ENCODE results near the gene FHAD1.

FHAD1 gene

GRCh38 chr1:15424146-15424667 is 177.2 kb downstream of the FHAD1 start:
- H3K36me3 ChIP-seq (ENCODE audit: control insufficient read depth, insufficient read depth, low read length) = no peaks in the 10 kb centered on the region

GRCh38 chr1:15424981-15425380 is 178.0 kb downstream of the FHAD1 start:
- H3K27ac ChIP-seq = no peak overlapping the region
- no peak overlapping the region for H2AFZ ChIP-seq
- no peak overlapping the region for H3K4me2 ChIP-seq (ENCODE audit: low read length)
- H3K27me3 ChIP-seq (ENCODE audit: control insufficient read depth, insufficient read depth, low read length) = no peaks in the 10 kb centered on the region
- no peaks in the 10 kb centered on the region for H3K4me1 ChIP-seq
- H3K9ac ChIP-seq = no peak overlapping the region
- H3K36me3 ChIP-seq (ENCODE audit: control insufficient read depth, insufficient read depth, low read length) = no peaks in the 10 kb centered on the region
- H3K9me3 ChIP-seq (ENCODE audit: control insufficient read depth, low read length) = no peaks in the 10 kb centered on the region
- no peak for TF ChIP-seq CTCF (IDR thresholded peaks at IDR 0.05)
- H3K4me3 ChIP-seq (ENCODE audit: low read depth, low read length) = no peak overlapping the region
- peaks cover 28% of the 10 kb centered on the region for H3K79me2 ChIP-seq

More at GRCh38 chr1:15424146-15424667, 177.2 kb downstream of the FHAD1 start:
- H3K4me3 ChIP-seq (ENCODE audit: low read depth, low read length) = no peak overlapping the region
- H3K9me3 ChIP-seq (ENCODE audit: control insufficient read depth, low read length) = no peaks in the 10 kb centered on the region
- TF ChIP-seq CTCF (IDR thresholded peaks at IDR 0.05) = no peak
- peaks cover 28% of the 10 kb centered on the region for H3K79me2 ChIP-seq
- no peak overlapping the region for H3K27ac ChIP-seq
- no peaks in the 10 kb centered on the region for H3K27me3 ChIP-seq (ENCODE audit: control insufficient read depth, insufficient read depth, low read length)
- H3K9ac ChIP-seq = no peak overlapping the region
- H2AFZ ChIP-seq = no peak overlapping the region
- no peak overlapping the region for H3K4me2 ChIP-seq (ENCODE audit: low read length)
- H3K4me1 ChIP-seq = peaks cover 2% of the 10 kb centered on the region

GRCh38 chr1:15425521-15425920 is 178.5 kb downstream of the FHAD1 start:
- TF ChIP-seq CTCF (IDR thresholded peaks at IDR 0.05) = no peak
- Histone ChIP-seq H3K79me2 (peaks cover 28% of the 10 kb centered on the region), H3K36me3 (ENCODE audit: control insufficient read depth, insufficient read depth, low read length) (no peaks in the 10 kb centered on the region), H2AFZ (no peak overlapping the region), H3K27ac (no peak overlapping the region), H3K4me1 (no peaks in the 10 kb centered on the region), H3K4me3 (ENCODE audit: low read depth, low read length) (no peak overlapping the region), H3K9me3 (ENCODE audit: control insufficient read depth, low read length) (no peaks in the 10 kb centered on the region), H3K9ac (no peak overlapping the region), H3K27me3 (ENCODE audit: control insufficient read depth, insufficient read depth, low read length) (no peaks in the 10 kb centered on the region), H3K4me2 (ENCODE audit: low read length) (no peak overlapping the region)

- Histone ChIP-seq H3K79me2 (peaks cover 25% of the 10 kb centered on the region), H3K36me3 (ENCODE audit: control insufficient read depth, insufficient read depth, low read length) (no peaks in the 10 kb centered on the region), H3K27ac (no peak overlapping the region), H3K9ac (no peak overlapping the region), H3K9me3 (ENCODE audit: control insufficient read depth, low read length) (no peaks in the 10 kb centered on the region), H3K4me2 (ENCODE audit: low read length) (no peak overlapping the region), H2AFZ (no peak overlapping the region), H3K4me3 (ENCODE audit: low read depth, low read length) (no peak overlapping the region), H3K27me3 (ENCODE audit: control insufficient read depth, insufficient read depth, low read length) (no peaks in the 10 kb centered on the region), H3K4me1 (no peaks in the 10 kb centered on the region)
- TF ChIP-seq CTCF (IDR thresholded peaks at IDR 0.05) = no peak
These were observed 178.9 kb downstream of the FHAD1 start for GRCh38 chr1:15425958-15426357.

Measured in parathyroid adenoma (tissue), 2 donors.